GM12874 (cell line): ENCODE measurements around the gene PCSK6.

Source experiments
- TF ChIP-seq, protein P1 (sequence below): IDR thresholded peaks from 2 replicates; pipeline ENCODE4 v1.5.1; 2011; ENCODE audit warnings: low read depth, mild to moderate bottlenecking, control low read depth, low read length, moderate library complexity; ENCODE audit not compliant: insufficient read depth

PCSK6 gene

DNA sequence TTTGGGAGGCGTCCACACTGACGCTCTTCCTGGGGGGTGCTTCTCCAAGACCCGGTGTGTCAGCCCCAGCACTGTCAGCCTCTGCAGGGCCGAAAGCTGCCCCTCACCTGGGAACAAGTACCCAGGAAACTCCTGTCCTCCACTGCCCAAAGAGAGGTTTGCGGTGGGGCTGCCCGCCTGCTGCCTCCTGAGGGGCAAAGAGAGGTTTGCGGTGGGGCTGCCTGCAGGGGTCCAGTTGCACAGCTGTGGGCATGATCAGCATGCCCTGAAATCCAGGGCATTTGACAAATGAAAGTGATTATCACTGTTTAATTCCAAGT, 179.4 kb downstream of the PCSK6 start:
- TF ChIP-seq, protein P1, sequence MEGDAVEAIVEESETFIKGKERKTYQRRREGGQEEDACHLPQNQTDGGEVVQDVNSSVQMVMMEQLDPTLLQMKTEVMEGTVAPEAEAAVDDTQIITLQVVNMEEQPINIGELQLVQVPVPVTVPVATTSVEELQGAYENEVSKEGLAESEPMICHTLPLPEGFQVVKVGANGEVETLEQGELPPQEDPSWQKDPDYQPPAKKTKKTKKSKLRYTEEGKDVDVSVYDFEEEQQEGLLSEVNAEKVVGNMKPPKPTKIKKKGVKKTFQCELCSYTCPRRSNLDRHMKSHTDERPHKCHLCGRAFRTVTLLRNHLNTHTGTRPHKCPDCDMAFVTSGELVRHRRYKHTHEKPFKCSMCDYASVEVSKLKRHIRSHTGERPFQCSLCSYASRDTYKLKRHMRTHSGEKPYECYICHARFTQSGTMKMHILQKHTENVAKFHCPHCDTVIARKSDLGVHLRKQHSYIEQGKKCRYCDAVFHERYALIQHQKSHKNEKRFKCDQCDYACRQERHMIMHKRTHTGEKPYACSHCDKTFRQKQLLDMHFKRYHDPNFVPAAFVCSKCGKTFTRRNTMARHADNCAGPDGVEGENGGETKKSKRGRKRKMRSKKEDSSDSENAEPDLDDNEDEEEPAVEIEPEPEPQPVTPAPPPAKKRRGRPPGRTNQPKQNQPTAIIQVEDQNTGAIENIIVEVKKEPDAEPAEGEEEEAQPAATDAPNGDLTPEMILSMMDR: no peak

DNA sequence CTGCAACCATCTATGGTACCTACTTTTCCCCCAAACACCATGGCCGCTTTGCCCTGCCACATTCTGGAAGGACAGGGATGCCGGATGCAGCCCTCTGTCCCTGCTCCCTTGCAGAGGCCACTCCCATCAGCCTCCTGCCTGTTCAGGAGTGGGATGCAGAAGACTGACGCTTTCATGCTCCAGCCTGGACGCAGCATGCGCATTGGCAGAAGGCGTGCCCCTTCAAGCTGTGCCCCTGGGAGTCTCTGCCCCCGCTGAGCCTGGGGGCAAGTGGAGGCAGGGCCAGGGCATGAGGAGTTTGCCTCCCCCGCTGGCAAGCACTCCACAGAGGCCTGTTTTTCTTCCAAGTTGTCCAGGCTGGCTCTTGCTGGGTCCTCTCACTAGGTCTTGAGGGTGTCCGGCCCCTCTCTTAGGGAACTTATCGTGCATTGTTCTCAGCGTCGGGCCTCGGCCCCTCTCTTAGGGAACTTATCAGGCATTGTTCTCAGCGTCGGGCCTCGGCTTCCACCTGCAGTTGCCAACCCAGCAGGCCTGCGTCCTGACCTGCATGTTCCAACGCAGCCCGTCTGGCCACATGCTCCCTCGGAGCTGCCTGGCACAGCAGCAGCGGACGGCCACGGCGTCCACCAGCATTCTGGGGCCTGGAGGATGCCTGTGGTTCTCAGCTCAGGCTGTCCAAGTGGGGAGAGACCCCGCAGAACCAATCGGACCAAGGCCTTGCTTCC, 179.9 kb downstream of the PCSK6 start:
- TF ChIP-seq, protein P1: no peak

DNA sequence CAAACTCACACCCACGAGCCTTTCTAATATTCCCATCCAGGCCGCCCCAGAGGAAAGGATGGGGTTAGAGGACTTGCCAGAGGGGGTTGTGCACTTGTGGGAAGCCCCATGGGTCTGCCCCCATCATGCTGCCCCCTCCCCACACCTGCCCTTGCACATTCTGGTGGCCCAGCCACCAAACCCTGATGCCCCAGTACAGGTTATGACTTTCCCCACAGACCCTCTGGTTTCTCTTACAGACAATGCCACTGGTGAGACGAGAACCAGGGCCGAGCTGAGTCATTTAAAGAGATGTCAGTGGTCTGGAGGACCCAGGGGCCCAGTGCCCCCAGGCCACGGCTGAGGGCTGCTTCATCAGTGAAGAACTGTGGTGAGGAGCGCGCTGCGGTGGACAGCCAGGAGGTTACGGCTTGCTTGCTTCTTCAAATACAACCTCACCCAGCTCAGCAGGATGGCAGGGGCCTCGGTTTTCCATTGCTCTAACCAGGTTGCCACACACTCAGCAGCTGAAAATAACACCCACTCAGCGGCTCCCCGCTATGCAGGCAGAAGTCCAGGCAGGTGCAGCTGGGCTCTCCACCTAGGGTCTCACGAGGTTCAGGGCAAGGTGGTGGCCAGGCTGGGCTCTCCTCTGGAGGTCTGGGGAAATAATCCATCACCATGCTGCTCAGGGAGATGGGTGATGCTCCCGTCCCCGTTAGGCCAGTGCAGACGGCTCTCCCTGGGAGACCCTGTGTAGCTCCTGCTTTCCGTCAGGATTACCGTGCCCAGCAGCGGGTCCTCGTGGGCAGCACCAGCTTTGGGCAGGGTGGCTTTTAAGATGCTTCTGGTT, 180.7 kb downstream of the PCSK6 start:
- TF ChIP-seq, protein P1: no peak

DNA sequence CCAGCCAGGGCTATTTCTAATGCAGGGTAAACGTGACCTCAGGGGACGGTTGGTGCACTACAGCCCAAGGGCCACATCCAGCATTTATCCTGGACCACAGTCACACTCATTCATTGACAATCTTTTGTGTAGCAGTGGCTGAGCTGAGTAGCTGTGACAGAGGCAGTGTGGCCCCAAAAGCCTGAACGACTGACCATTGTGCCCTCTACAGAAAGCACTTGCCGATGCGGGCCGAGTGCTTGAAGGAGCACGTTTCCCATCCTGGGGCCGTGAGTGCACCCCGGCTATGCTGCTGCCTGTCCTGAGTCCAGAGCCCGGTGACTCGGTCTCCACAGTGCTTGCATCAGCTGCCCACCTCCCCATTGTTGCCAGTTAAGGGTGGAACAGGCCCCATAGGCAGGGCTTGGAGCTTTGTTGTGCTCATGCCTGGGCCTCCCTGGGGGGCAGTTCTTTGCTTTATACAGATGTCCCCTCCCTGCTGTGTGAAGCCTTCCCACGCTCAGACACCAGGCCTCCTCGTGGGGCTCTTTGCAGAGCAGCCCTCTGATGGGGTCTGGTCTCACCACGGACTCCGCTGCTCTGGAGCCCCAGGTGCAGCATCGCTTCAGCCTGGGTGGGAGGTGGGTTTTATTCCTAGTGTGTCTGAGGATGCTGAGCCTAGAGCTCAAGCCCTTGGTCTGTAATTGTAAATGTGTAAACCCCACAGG, 181.5 kb downstream of the PCSK6 start:
- TF ChIP-seq, protein P1: no peak

DNA sequence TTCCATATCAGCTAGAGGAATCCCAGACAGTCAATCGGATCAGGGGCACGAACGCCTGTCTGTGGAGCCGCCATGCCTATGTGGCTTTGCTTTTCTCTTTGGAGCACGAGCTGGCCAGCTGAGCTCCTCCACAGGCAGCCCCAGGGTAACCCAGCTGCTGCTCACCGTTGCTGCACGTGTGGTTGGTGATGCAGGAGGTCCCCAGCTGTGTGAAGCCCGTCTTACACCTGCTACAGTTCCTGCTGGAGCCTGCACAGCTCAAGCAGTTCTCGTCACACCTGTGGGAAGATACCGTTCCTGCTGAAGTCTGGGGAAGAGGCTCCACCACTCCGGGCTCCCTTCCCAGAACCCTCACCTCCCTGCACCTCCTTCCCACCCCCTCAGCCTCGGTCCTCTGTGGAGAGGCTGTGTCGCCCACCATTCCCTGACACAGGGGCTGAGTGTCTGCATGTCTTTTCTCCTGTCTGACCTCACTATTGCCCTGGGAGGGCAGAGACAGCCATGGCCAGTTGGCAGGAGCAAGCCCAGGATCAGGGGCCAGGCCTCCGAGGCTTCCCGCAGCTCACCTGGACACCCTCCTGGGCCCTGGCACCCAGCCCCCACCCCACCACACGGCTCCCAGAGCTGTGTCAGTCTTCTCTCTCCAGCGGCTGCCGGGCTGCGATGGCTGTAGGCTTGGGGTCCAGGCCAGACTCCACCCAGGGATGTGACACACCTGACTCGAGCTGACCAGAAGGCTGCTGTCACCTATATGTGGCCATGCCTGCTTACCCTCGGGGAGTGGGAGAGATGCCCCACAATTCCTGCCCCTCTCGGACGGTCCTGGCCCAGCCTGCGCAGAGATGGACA, 182.2 kb downstream of the PCSK6 start:
- TF ChIP-seq, protein P1: no peak

DNA sequence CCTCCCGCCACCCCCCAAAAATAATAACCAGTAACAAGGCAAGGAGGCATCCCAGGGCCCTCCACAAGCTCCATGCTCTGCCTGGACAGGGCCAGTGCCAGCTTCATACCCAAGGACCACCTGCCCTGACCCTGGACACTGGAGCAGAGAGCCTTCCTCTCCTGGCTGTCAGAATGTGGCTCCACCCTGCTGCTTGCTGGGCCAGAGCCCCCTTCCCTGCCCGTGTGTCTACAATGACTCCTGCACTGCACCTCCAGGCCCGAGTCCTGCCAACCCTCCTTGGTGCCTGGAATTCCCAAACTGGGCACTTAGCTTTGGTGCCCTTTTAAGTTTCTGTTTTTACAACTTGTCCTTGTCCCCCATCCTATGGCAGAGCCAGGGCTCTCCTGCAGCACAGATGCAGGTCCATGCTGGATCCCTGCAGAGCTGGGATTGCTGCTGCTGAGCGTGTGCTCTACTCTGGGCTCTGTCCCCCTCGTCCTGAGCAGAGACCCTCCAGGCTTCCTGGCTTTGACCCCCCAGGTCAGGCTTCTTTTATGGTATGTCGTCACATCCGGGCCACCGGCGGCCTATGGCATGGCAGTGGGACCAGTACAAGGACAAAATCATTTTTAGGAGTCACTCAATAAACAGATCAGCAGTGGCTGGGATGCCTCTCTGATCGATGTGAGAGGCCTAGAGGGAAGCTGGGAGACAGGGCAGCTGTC, 183.0 kb downstream of the PCSK6 start:
- TF ChIP-seq, protein P1: no peak
